Caco-2 (cell line): ENCODE data around the gene CDKL4. TPM values are rescaled to one million over a fixed set of nuclear protein-coding genes. Genes with fewer than 3 reads are reported as not detected.

ENCODE experiments used
- BruUV-seq: library from RNA; stranded (reverse); fragments of 400-500 nt; replicated peaks from 2 replicates; lab custom pipeline; 2021; lab: Mats Ljungman, UMichigan
- CTCF ChIA-PET: fragments of 300-600 bp; sonication (Branson Sonifier 250); formaldehyde crosslinking; loops from one replicate; lab custom pipeline; 2022; ENCODE audit warnings: antibody characterized with exemption; lab: Charles Lee
- POLR2A ChIA-PET: fragments of 300-600 bp; sonication (Branson Sonifier 250); formaldehyde crosslinking; loops from one replicate; lab custom pipeline; 2022; ENCODE audit warnings: antibody characterized with exemption; lab: Charles Lee
- DNase-seq, 2 experiments: peaks; one replicate each; pipeline versions ENCODE4 v3.0.0 to v3.0.0-alpha.2; 2020 to 2022
- H3K27me3 ChIP-seq: replicated peaks from 2 replicates; pipeline ENCODE4 v1.6.0; 2011; ENCODE audit warnings: low read length; ENCODE audit not compliant: control insufficient read depth, insufficient read depth
- H3K36me3 ChIP-seq: 2 replicates; pipeline ENCODE4 v1.5.1; 2011; ENCODE audit warnings: low read length; ENCODE audit not compliant: control insufficient read depth, insufficient read depth
- H3K4me1 ChIP-seq: fragments of 250-450 bp; sonication (Bioruptor Pico); 2 replicates; pipeline ENCODE4 v1.5.1; 2020; ENCODE audit warnings: mild to moderate bottlenecking
- H3K4me3 ChIP-seq: 2 replicates; pipeline ENCODE4 v1.5.1; 2011; ENCODE audit warnings: low read depth, mild to moderate bottlenecking, control low read depth, low read length
- H3K9me3 ChIP-seq: fragments of 250-450 bp; sonication (Bioruptor Pico); 2 replicates; pipeline ENCODE4 v1.5.1; 2020; ENCODE audit warnings: mild to moderate bottlenecking, moderate library complexity
- H3K27ac Mint-ChIP-seq: one replicate; pipeline ENCODE4 v1.8.0; 2022; ENCODE audit warnings: mixed read lengths; ENCODE audit not compliant: unreplicated experiment
- H3K27me3 Mint-ChIP-seq: one replicate; pipeline ENCODE4 v1.8.0; 2022; ENCODE audit warnings: mixed read lengths; ENCODE audit not compliant: insufficient read depth, unreplicated experiment
- H3K36me3 Mint-ChIP-seq: one replicate; pipeline ENCODE4 v1.8.0; 2022; ENCODE audit warnings: mild to moderate bottlenecking, mixed read lengths; ENCODE audit not compliant: insufficient read depth, unreplicated experiment
- H3K4me1 Mint-ChIP-seq: one replicate; pipeline ENCODE4 v1.8.0; 2022; ENCODE audit warnings: low read depth, mixed read lengths; ENCODE audit not compliant: unreplicated experiment
- H3K4me3 Mint-ChIP-seq: one replicate; pipeline ENCODE4 v1.8.0; 2022; ENCODE audit warnings: mild to moderate bottlenecking, moderate library complexity, mixed read lengths; ENCODE audit not compliant: unreplicated experiment
- H3K9me3 Mint-ChIP-seq: one replicate; pipeline ENCODE4 v1.8.0; 2022; ENCODE audit warnings: mixed read lengths; ENCODE audit not compliant: unreplicated experiment
- CTCF ChIP-seq, 2 experiments: fragments of 200-600 bp in 1 of 2; IDR thresholded peaks; 1 replicate in 1 of 2; 2 replicates in 1 of 2; pipeline versions ENCODE4 v1.5.1 to v1.8.0; 2011 to 2022; ENCODE audit warnings: antibody characterized with exemption in 1 of 2, control low read depth in 1 of 2, inconsistent platforms in 1 of 2, low read depth in 1 of 2, low read length in 1 of 2, mild to moderate bottlenecking in 1 of 2, moderate library complexity in 1 of 2; ENCODE audit not compliant: insufficient read depth in 1 of 2, severe bottlenecking in 1 of 2, unreplicated experiment in 1 of 2
- intact Hi-C: fragments of 100-400 bp; cut with micrococcal nuclease; formaldehyde crosslinking; loops from one replicate; pipeline ENCODE4 v1.10.0; 2022; ENCODE audit not compliant: unreplicated experiment
- total RNA-seq: library from RNA; stranded (reverse); gene quantifications from 2 replicates; pipeline ENCODE4 v1.2.3, GENCODE V29; 2022

CDKL4 gene
- total RNA-seq, 1 experiment from 2014 or later: 1.4 TPM

- Mint-ChIP-seq H3K4me1 (no peaks in the 10 kb centered on the region), H3K36me3 (no peaks in the 10 kb centered on the region), H3K27ac (no peak overlapping the region), H3K4me3 (no peak overlapping the region), H3K27me3 (no peaks in the 10 kb centered on the region), H3K9me3 (no peaks in the 10 kb centered on the region)
- intact Hi-C loops: no loop called here
- POLR2A ChIA-PET: no interaction called here
- H3K36me3 ChIP-seq: no peaks in the 10 kb centered on the region
- no peak for DNase-seq
- no peak overlapping the region for H3K4me3 ChIP-seq
- H3K9me3 ChIP-seq: no peaks in the 10 kb centered on the region
- H3K27me3 ChIP-seq: no peaks in the 10 kb centered on the region
- CTCF ChIA-PET: no interaction called here
- no TSS peak for BruUV-seq
- H3K4me1 ChIP-seq: no peaks in the 10 kb centered on the region
- TF ChIP-seq CTCF (IDR thresholded peaks at IDR 0.05; ENCODE audit: insufficient read depth in 1 of 2, low read depth in 1 of 2, low read length in 1 of 2, severe bottlenecking in 1 of 2, unreplicated experiment in 1 of 2): no peak
These were observed 84.5 kb downstream of the CDKL4 start for GRCh38 chr2:39159283-39159682.

- BruUV-seq: no TSS peak
These were observed 85.4 kb downstream of the CDKL4 start for GRCh38 chr2:39158351-39158750.

GRCh38 chr2:39156846-39157245 is 86.9 kb downstream of the CDKL4 start:
- no peaks in the 10 kb centered on the region for H3K36me3 Mint-ChIP-seq
- no peaks in the 10 kb centered on the region for H3K4me1 Mint-ChIP-seq
- ChIA-PET CTCF (no interaction called here), POLR2A (no interaction called here)
- H3K4me3 Mint-ChIP-seq: no peak overlapping the region
- no peaks in the 10 kb centered on the region for H3K27me3 Mint-ChIP-seq
- 0 out of 2 replicates have a peak, but pooled peaks cover 3% of the 10 kb centered on the region for H3K9me3 ChIP-seq
- H3K4me1 ChIP-seq: no peaks in the 10 kb centered on the region
- H3K4me3 ChIP-seq: no peak overlapping the region
- no peak overlapping the region for H3K27ac Mint-ChIP-seq
- no peaks in the 10 kb centered on the region for H3K36me3 ChIP-seq
- no peak for TF ChIP-seq CTCF (IDR thresholded peaks at IDR 0.05; ENCODE audit: insufficient read depth in 1 of 2, low read depth in 1 of 2, low read length in 1 of 2, severe bottlenecking in 1 of 2, unreplicated experiment in 1 of 2)
- BruUV-seq: no TSS peak
- intact Hi-C loops: no loop called here
- DNase-seq: no peak
- H3K9me3 Mint-ChIP-seq: no peaks in the 10 kb centered on the region
- H3K27me3 ChIP-seq: no peaks in the 10 kb centered on the region

More at GRCh38 chr2:39158351-39158750, 85.4 kb downstream of the CDKL4 start:
- Mint-ChIP-seq H3K27ac (no peak overlapping the region), H3K4me1 (no peaks in the 10 kb centered on the region), H3K27me3 (no peaks in the 10 kb centered on the region), H3K36me3 (no peaks in the 10 kb centered on the region), H3K4me3 (no peak overlapping the region), H3K9me3 (no peaks in the 10 kb centered on the region)
- DNase-seq: no peak
- H3K9me3 ChIP-seq: 0 out of 2 replicates have a peak, but pooled peaks cover 1% of the 10 kb centered on the region
- POLR2A ChIA-PET: no interaction called here
- no peak overlapping the region for H3K4me3 ChIP-seq
- CTCF ChIA-PET: no interaction called here
- H3K27me3 ChIP-seq: no peaks in the 10 kb centered on the region
- H3K36me3 ChIP-seq: no peaks in the 10 kb centered on the region
- no peak for TF ChIP-seq CTCF (IDR thresholded peaks at IDR 0.05; ENCODE audit: insufficient read depth in 1 of 2, low read depth in 1 of 2, low read length in 1 of 2, severe bottlenecking in 1 of 2, unreplicated experiment in 1 of 2)
- intact Hi-C loops: no loop called here
- no peaks in the 10 kb centered on the region for H3K4me1 ChIP-seq
